ENCODE results near the gene BCL6B.
A peak's percentile ranks its signal among the peaks of the same experiment; 100 is the strongest.
"Not testable (repeated sequence)": the region's sequence is repeated elsewhere in the genome, so short reads cannot be mapped to it uniquely, and the experiment has no call there.

The BCL6B gene

GRCh38 chr17:7022781-7023571, at the start of gene BCL6B:
BCL6B (plus strand) TSS chr17:7023050; CDS start chr17:7023672, 622 bp downstream.
- peak; percentile 72 for DNase-seq

DNA sequence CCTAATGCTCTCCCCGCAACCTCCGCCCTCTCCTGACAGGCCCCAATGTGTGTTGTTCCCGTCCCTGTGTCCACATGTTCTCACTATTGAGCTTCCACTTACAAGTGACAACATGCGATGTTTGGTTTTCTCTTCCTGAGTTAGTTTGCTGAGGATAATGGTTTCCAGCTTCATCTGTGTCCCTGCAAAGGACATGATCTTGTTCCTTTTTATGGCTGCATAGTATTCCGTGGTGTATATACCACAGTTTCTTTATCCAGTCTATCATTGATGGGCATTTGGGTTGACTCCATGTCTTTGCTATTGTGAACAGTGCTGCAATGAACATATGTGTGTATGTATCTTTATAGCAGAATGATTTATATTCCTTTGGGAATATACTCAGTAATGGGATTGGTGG, 43.4 kb upstream of the BCL6B start:
- DNase-seq, result not testable (repeated sequence)

GRCh38 chr17:6981426-6981825, 41.4 kb upstream of the BCL6B start:
- no peak for DNase-seq

- no peak for DNase-seq
Observed at GRCh38 chr17:6985266-6985665, 37.6 kb upstream of the BCL6B start.

- no peak for DNase-seq
Observed at GRCh38 chr17:6986676-6987075, 36.2 kb upstream of the BCL6B start.

DNA sequence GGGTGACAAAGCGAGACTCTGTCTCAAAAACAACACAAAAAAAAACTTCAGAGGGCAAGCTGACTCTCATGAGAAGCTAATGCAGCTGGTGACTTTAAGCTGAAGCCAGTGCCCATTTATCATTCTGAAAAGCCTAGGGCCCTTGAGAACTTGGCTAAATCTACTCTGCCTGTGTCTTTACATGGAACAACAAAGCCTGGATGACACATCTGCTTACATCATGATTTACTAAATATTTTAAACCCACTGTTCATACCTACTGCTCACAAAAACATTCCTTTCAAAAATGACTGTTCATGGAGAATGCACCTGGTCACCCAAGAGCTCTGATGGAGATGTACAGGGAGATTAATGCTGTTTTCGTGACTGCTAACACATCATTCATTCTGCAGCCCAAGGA, 33.1 kb upstream of the BCL6B start:
- peak; percentile 5 for DNase-seq

GRCh38 chr17:6993613-6994056, 29.2 kb upstream of the BCL6B start:
- not testable (repeated sequence) for DNase-seq

GRCh38 chr17:6994118-6994598, 28.7 kb upstream of the BCL6B start:
- DNase-seq, result no peak

GRCh38 chr17:6994666-6995256, 28.1 kb upstream of the BCL6B start:
- no peak for DNase-seq

- DNase-seq, result no peak
Observed at GRCh38 chr17:6995500-6996255, 27.2 kb upstream of the BCL6B start, which contains the start of gene ALOX12. ALOX12 (plus strand) TSS chr17:6996049; CDS start chr17:6996118, 69 bp downstream.

GRCh38 chr17:6996256-6997011, 26.4 kb upstream of the BCL6B start:
- DNase-seq, result no peak

GRCh38 chr17:6997171-6997570, 25.7 kb upstream of the BCL6B start:
- no peak for DNase-seq

- no peak for DNase-seq
Observed at GRCh38 chr17:6998855-6999508, 23.9 kb upstream of the BCL6B start.

- DNase-seq, result no peak
Observed at GRCh38 chr17:7001318-7001961, 21.4 kb upstream of the BCL6B start.

DNA sequence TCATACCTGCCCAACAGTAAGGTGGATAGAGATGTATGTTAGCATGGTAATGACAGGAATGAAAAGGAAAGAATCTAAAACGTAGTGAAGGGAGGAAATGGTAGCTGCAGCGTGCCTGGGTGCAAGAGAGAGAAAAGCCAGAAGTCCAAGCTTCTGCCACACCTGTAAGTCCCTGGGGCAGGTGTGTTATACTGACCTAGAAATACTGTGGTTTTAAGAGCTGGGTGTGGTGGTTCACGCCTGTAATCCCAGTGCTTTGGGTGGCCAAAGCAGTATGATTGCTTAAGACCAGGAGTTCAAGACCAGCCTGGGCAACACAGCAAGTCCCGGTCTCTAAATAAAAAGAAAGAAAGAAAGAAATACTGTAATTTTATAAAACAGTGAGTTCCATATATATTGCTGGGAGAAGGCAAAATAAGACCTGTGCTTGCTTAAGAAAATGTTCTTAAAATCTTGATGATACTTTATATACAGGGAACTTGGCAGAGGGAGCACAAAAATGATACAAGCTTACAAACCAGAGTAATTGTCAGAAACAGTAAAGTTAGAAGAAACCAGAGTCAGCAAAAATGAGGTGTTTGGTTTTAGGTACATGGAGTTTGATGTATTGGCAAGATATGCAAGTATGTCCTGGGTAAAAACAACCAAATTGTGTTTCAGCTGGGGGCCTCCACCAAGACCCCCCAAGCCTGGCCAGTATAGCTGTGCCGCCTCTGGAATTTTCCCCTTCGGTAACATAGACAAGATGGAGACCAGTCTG, 20.4 kb upstream of the BCL6B start:
- DNase-seq, result no peak

- DNase-seq, result no peak
Observed at GRCh38 chr17:7003745-7004144, 19.1 kb upstream of the BCL6B start.

- peak; percentile 68 for DNase-seq
Observed at GRCh38 chr17:7004398-7005253, 18.2 kb upstream of the BCL6B start.

GRCh38 chr17:7005716-7006115, 17.1 kb upstream of the BCL6B start:
- no peak for DNase-seq

DNA sequence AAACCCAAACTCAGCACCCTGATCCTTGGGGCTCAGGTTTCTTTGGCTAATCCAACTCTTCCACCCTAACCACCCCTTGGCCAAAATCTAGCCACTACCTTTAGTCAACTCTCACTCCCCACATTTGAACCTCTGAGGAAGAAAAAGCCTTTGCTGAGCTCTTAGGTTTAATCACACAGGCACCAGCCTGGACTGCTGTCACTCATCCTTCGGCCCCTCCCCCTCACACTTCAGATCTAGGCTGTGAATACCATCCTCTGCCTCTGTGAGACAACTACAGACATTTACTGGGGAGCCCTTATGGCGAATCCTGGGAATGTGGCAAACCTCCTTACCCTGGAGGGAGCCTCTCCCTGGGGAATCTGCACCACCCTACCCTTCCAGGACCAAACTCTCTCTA, 15.7 kb upstream of the BCL6B start:
- no peak for DNase-seq

GRCh38 chr17:7010523-7010922, 12.3 kb upstream of the BCL6B start:
- no peak for DNase-seq

Data from activated CD8-positive, alpha-beta memory T cell treated with anti-CD3 and anti-CD28 coated beads for 24 hours (primary cell).